Measurements from ENCODE around the gene SPANXA2.

SPANXA2 gene

DNA sequence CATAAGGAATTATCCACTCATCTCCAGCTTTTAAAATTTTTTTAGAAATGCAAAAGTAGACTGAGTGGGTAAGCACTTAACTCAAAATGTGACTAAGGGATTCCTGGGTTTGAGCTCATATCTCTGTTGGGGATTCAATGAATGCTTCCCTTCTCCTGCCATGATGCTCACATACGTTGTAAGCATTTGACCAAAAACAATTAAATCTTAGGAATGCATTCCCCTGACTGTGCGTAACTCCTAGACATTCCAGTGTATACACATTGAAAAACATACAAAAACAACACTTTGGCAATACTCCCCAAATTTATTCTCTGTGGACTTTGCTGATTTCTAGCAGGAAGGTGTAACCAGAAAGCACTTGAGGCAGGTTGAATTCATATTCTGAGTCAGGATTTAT, 29.8 kb downstream of the SPANXA2 start:
- H3K18ac ChIP-seq (ENCODE audit: low read depth in 1 of 2, low read length in 2 of 2), result no peak overlapping the region
- no peak overlapping the region for H3K9ac ChIP-seq (ENCODE audit: low read length)
- H3K14ac ChIP-seq (ENCODE audit: low read length in 2 of 2), result no peak overlapping the region
- no peak overlapping the region for H2AK5ac ChIP-seq (ENCODE audit: low read length, severe bottlenecking)
- H3K9me3 ChIP-seq (ENCODE audit: control insufficient read depth, low read length), result no peaks in the 10 kb centered on the region
- H3K4me2 ChIP-seq (ENCODE audit: low read length, poor library complexity, severe bottlenecking), result no peak overlapping the region
- no peak overlapping the region for H2BK12ac ChIP-seq (ENCODE audit: low read length in 2 of 2)
- H3K4me1 ChIP-seq (ENCODE audit: control insufficient read depth, insufficient read depth, low read depth, low read length), result no peaks in the 10 kb centered on the region
- H4K91ac ChIP-seq (ENCODE audit: low read length), result no peak overlapping the region
- no peak overlapping the region for H3K23ac ChIP-seq (ENCODE audit: low read length in 2 of 2)
- H4K8ac ChIP-seq (ENCODE audit: low read length), result no peak overlapping the region
- no peak overlapping the region for H3K27ac ChIP-seq (ENCODE audit: low read length, poor library complexity, severe bottlenecking)
- H3K36me3 ChIP-seq (ENCODE audit: control insufficient read depth in 1 of 2, insufficient read depth in 2 of 2, low read depth in 1 of 2, low read length in 2 of 2), result no peaks in the 10 kb centered on the region
- WGBS, result 72% methylated on average over 2 of the region's 2 CpGs
- H2BK15ac ChIP-seq (ENCODE audit: low read depth, poor library complexity, severe bottlenecking), result no peak overlapping the region
- no peak overlapping the region for H2BK5ac ChIP-seq (ENCODE audit: low read depth, low read length, poor library complexity, severe bottlenecking)
- no peak overlapping the region for H3K4me3 ChIP-seq (ENCODE audit: insufficient read depth in 1 of 2, low read depth in 1 of 2, low read length in 2 of 2)
- no peak overlapping the region for H3K4ac ChIP-seq (ENCODE audit: low read depth in 1 of 2, low read length in 2 of 2)
- no peak overlapping the region for H2AFZ ChIP-seq (ENCODE audit: low read depth, low read length)
- no peaks in the 10 kb centered on the region for H3K27me3 ChIP-seq (ENCODE audit: control insufficient read depth in 1 of 2, insufficient read depth in 1 of 2, low read length in 2 of 2)
- DNase-seq, result no peak
- no peaks in the 10 kb centered on the region for H3K79me1 ChIP-seq (replicated peaks; ENCODE audit: low read length, poor library complexity, severe bottlenecking)
- no peak overlapping the region for H2BK120ac ChIP-seq (ENCODE audit: low read depth, low read length)

DNA sequence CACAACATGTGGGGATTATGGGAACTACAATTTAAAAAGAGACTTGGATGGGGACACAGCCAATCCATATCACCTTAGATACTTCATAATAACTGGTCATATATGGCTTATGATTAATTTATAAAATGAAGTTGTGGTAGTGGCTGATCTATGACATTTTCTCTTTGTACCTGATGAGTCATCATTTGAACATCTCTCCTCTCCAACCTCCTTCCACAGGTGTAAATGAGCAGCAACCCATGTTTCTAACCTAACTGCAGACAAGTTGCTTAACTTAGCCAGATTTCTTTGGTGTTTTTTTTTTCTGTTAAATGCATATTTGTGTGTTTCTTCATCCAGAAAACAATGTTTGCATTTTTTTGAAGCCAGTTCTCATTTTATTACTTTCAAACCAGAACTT, 42.6 kb downstream of the SPANXA2 start:
- Histone ChIP-seq H3K27me3 (ENCODE audit: control insufficient read depth in 1 of 2, insufficient read depth in 1 of 2, low read length in 2 of 2) (no peaks in the 10 kb centered on the region), H3K36me3 (ENCODE audit: control insufficient read depth in 1 of 2, insufficient read depth in 2 of 2, low read depth in 1 of 2, low read length in 2 of 2) (no peaks in the 10 kb centered on the region), H4K8ac (ENCODE audit: low read length) (no peak overlapping the region), H3K4me1 (ENCODE audit: control insufficient read depth, insufficient read depth, low read depth, low read length) (no peaks in the 10 kb centered on the region), H3K4me3 (ENCODE audit: insufficient read depth in 1 of 2, low read depth in 1 of 2, low read length in 2 of 2) (no peak overlapping the region), H3K14ac (ENCODE audit: low read length in 2 of 2) (no peak overlapping the region), H2AFZ (ENCODE audit: low read depth, low read length) (no peak overlapping the region), H3K23ac (ENCODE audit: low read length in 2 of 2) (no peak overlapping the region), H3K4ac (ENCODE audit: low read depth in 1 of 2, low read length in 2 of 2) (no peak overlapping the region), H2BK5ac (ENCODE audit: low read depth, low read length, poor library complexity, severe bottlenecking) (no peak overlapping the region), H3K9ac (ENCODE audit: low read length) (no peak overlapping the region), H3K18ac (ENCODE audit: low read depth in 1 of 2, low read length in 2 of 2) (no peak overlapping the region), H3K9me3 (ENCODE audit: control insufficient read depth, low read length) (no peaks in the 10 kb centered on the region), H3K79me1 (replicated peaks; ENCODE audit: low read length, poor library complexity, severe bottlenecking) (no peaks in the 10 kb centered on the region), H2BK12ac (ENCODE audit: low read length in 2 of 2) (no peak overlapping the region), H4K91ac (ENCODE audit: low read length) (no peak overlapping the region), H2BK15ac (ENCODE audit: low read depth, poor library complexity, severe bottlenecking) (no peak overlapping the region), H3K27ac (ENCODE audit: low read length, poor library complexity, severe bottlenecking) (no peak overlapping the region), H3K4me2 (ENCODE audit: low read length, poor library complexity, severe bottlenecking) (no peak overlapping the region), H2BK120ac (ENCODE audit: low read depth, low read length) (no peak overlapping the region), H2AK5ac (ENCODE audit: low read length, severe bottlenecking) (no peak overlapping the region)
- no peak for DNase-seq

DNA sequence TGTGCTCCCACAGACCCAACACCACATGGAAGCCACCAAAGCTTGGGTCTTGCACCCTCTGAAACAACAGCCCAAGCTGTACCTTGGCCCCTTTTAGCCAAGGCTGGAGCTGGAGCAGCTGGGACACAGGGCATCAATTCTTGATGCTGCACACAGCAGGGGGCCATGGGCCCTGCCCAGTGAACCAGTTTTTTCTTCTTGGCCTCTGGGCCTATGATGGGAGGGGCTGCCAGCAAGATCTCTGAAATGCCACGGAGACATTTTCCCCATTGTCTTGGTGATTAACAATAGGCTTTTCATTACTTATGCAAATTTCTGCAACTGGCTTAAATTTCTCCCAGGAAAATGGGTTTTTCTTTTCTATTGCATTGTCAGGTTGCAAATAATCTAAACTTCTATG, 49.0 kb downstream of the SPANXA2 start:
- H2BK12ac ChIP-seq (ENCODE audit: low read length in 2 of 2), result no peak overlapping the region
- H3K36me3 ChIP-seq (ENCODE audit: control insufficient read depth in 1 of 2, insufficient read depth in 2 of 2, low read depth in 1 of 2, low read length in 2 of 2), result no peaks in the 10 kb centered on the region
- no peak overlapping the region for H2AK5ac ChIP-seq (ENCODE audit: low read length, severe bottlenecking)
- no peak overlapping the region for H4K8ac ChIP-seq (ENCODE audit: low read length)
- no peak overlapping the region for H3K23ac ChIP-seq (ENCODE audit: low read length in 2 of 2)
- no peak overlapping the region for H3K18ac ChIP-seq (ENCODE audit: low read depth in 1 of 2, low read length in 2 of 2)
- no peak overlapping the region for H3K4me3 ChIP-seq (ENCODE audit: insufficient read depth in 1 of 2, low read depth in 1 of 2, low read length in 2 of 2)
- H3K4ac ChIP-seq (ENCODE audit: low read depth in 1 of 2, low read length in 2 of 2), result no peak overlapping the region
- no peak overlapping the region for H2AFZ ChIP-seq (ENCODE audit: low read depth, low read length)
- no peak overlapping the region for H2BK5ac ChIP-seq (ENCODE audit: low read depth, low read length, poor library complexity, severe bottlenecking)
- no peak overlapping the region for H3K14ac ChIP-seq (ENCODE audit: low read length in 2 of 2)
- H3K79me1 ChIP-seq (replicated peaks; ENCODE audit: low read length, poor library complexity, severe bottlenecking), result no peaks in the 10 kb centered on the region
- no peak for DNase-seq
- no CpG with 5 or more reads among the region's 1 CpG for WGBS
- no peak overlapping the region for H2BK120ac ChIP-seq (ENCODE audit: low read depth, low read length)
- H2BK15ac ChIP-seq (ENCODE audit: low read depth, poor library complexity, severe bottlenecking), result no peak overlapping the region
- no peak overlapping the region for H3K4me2 ChIP-seq (ENCODE audit: low read length, poor library complexity, severe bottlenecking)
- no peaks in the 10 kb centered on the region for H3K4me1 ChIP-seq (ENCODE audit: control insufficient read depth, insufficient read depth, low read depth, low read length)
- no peak overlapping the region for H3K9ac ChIP-seq (ENCODE audit: low read length)
- H3K27me3 ChIP-seq (ENCODE audit: control insufficient read depth in 1 of 2, insufficient read depth in 1 of 2, low read length in 2 of 2), result no peaks in the 10 kb centered on the region
- H3K9me3 ChIP-seq (ENCODE audit: control insufficient read depth, low read length), result no peaks in the 10 kb centered on the region
- no peak overlapping the region for H3K27ac ChIP-seq (ENCODE audit: low read length, poor library complexity, severe bottlenecking)
- H4K91ac ChIP-seq (ENCODE audit: low read length), result no peak overlapping the region
